Coronary artery (tissue), 2 donors: Measurements from ENCODE around the gene TBCCD1.
"Not testable (repeated sequence)": the region's sequence is repeated elsewhere in the genome, so short reads cannot be mapped to it uniquely, and the experiment has no call there.

ENCODE experiments used
- DNase-seq: peaks from one replicate; pipeline ENCODE4 v3.0.0-alpha.2; 2017; ENCODE audit warnings: low spot score
- H3K27ac ChIP-seq, 2 donors: fragments of 200-600 bp; sonication (generic); one replicate each; pipeline ENCODE4 v1.5.1; 2016 to 2019
- H3K4me3 ChIP-seq: fragments of 200-600 bp; sonication (generic); 2 replicates; pipeline ENCODE4 v1.5.1; 2016; ENCODE audit warnings: mild to moderate bottlenecking, moderate library complexity
- TF ChIP-seq, protein P1 (sequence below): fragments of 200-600 bp; sonication (generic); IDR thresholded peaks from one replicate; pipeline ENCODE4 v1.5.1; 2019; ENCODE audit warnings: antibody characterized with exemption

The TBCCD1 gene

DNA sequence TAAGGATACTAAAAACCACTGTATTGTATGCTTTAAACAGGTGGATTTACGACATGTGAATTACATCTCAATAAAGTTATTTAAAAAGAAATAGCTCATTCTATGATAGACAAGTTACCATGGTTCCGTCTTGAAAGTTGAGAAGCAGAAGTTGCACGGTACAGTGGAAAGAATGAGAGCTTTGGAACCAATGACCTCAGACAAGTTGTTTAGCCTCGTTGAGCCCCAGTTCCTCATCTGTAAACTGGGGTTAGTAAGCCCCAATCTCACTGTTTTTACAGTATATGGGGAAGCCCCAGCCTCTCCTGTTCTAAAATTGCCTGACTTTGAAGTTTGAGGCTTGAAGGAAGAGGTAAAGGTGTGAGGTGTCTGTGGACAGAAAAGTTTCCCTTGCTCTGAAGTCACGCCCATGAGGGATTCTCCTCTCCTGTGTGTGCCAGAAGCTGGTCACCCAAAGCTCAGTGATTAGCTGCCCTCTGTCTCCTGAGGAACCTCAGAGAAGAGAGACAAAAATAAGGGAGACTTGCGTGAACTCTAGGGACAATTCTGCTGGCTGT lies 32.9 kb downstream of the TBCCD1 start:
- no peak for DNase-seq

DNA sequence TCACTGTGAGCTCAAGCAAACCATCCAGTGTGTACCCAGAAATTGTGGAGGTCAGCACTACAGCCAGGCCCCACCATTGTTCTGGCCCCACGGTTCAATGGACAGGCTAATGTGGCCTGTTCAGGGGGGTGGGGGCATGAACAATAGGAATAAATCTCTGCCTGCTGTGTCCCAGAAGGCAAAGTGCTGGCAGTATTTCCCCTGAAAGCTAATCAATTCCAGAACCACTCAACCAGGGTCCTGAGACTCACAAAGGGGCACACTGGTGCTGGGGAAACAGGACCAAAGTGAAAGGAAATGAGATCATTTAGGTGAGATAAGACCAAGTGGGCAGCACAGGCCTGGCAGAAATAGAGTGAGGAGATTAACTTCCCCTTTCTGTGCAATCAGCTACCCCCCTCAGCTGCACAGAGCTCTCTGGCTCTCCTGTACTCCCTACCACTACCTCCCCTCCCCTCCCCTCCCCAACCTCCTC lies 34.5 kb downstream of the TBCCD1 start:
- no peak for DNase-seq
- Histone ChIP-seq H3K27ac (no peak overlapping the region), H3K4me3 (no peak overlapping the region)
- TF ChIP-seq, protein P1, sequence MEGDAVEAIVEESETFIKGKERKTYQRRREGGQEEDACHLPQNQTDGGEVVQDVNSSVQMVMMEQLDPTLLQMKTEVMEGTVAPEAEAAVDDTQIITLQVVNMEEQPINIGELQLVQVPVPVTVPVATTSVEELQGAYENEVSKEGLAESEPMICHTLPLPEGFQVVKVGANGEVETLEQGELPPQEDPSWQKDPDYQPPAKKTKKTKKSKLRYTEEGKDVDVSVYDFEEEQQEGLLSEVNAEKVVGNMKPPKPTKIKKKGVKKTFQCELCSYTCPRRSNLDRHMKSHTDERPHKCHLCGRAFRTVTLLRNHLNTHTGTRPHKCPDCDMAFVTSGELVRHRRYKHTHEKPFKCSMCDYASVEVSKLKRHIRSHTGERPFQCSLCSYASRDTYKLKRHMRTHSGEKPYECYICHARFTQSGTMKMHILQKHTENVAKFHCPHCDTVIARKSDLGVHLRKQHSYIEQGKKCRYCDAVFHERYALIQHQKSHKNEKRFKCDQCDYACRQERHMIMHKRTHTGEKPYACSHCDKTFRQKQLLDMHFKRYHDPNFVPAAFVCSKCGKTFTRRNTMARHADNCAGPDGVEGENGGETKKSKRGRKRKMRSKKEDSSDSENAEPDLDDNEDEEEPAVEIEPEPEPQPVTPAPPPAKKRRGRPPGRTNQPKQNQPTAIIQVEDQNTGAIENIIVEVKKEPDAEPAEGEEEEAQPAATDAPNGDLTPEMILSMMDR, result no peak

More for the DNA sequence above, 32.9 kb downstream of the TBCCD1 start:
- Histone ChIP-seq H3K4me3 (no peak overlapping the region), H3K27ac (no peak overlapping the region)
- TF ChIP-seq, protein P1, result no peak

DNA sequence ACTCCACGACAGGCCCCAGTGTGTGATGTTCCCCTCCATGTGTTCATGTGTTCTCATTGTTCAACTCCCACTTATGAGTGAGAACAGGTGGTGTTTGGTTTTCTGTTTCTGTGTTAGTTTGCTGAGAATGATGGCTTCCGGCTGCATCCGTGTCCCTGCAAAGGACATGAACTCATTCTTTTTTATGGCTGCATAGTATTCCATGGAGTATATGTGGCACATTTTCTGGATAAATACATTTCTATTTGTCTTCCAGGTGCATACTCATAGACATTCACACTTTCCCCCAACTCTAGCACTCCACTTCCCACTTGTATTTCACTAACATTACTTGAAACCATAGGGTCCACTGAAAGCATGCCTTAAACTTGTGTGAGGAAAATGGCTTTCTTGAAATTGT lies 35.4 kb downstream of the TBCCD1 start:
- DNase-seq, H3K27ac ChIP-seq, H3K4me3 ChIP-seq: not testable (repeated sequence)

DNA sequence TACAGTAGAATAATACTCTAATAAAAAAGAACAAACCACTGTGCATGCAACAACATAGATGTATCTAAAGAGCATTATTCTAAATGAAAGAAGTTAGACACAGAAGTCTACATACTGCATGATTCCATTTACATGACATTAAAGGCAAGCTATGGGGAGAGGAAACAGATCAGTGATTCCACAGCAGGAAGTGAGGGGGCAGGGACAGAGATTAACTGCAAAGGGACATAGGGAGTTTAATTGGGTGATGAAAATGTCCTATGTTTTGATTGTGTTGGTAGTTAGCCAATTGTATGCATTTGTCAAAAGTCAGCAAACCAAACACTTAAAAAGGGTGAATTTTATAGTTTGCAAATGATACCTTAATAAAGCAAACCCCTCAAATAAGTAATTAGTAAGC lies 36.7 kb downstream of the TBCCD1 start:
- Histone ChIP-seq H3K4me3 (no peak overlapping the region), H3K27ac (no peak overlapping the region)
- no peak for DNase-seq
- TF ChIP-seq, protein P1, result no peak

DNA sequence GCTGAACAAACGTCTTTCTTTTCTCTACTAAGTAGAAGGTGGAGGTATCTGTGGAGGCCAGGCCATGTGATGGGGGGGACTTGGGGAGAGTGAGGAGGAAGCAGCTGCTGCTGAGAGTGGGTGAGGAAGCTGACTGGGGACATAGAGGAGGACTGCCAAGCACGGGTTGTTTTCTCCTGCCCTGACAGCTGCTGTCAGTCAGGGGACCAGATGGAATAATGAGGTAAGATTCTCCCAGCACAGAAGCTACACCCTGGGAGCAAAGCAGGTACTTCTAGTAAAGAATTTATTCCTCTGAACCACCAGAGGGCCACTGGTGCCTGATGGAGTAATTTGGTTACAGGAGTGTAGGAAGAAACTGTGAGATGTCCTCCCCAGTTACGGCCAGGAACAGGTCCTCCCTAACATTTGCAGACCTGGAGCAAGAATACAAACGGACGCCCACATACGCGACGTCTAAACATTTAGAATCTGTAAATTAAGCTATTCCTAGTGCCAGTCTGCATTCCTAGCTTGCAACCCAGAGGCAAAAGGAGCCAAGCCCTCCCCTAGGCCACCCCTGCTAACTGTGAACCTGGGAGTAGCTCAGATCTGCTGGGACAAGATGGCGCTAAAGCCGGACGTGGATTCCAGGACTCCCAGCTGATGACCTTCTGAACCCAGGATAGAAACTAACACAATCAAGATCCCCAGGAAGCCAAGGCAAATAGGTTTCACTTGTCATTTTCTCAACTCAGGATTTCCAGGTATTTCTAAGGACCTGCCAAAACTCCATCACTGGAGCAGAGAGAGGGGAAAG lies 37.7 kb downstream of the TBCCD1 start:
- Histone ChIP-seq H3K4me3 (no peak overlapping the region), H3K27ac (no peak overlapping the region)
- TF ChIP-seq, protein P1, result no peak
- DNase-seq, result no peak

DNA sequence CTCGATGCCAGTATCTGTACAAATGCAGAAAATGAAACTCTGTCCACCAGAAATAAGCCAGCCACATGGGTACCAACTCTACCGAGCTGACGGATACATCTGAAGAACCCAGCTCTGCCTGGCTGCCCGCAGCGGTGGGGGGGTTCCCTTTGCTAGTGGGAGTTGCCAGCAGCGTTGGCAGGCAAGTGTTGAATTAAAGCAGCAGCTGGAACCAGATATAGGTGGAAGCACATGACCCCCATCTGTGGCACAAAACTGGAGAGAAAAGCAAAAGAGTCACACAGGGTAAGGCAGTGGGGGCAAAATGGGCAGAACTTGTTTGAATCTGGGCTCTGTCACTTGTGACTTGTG lies 40.9 kb downstream of the TBCCD1 start:
- no peak overlapping the region for H3K27ac ChIP-seq
- H3K4me3 ChIP-seq, result no peak overlapping the region
- no peak for DNase-seq
- TF ChIP-seq, protein P1, result no peak

DNA sequence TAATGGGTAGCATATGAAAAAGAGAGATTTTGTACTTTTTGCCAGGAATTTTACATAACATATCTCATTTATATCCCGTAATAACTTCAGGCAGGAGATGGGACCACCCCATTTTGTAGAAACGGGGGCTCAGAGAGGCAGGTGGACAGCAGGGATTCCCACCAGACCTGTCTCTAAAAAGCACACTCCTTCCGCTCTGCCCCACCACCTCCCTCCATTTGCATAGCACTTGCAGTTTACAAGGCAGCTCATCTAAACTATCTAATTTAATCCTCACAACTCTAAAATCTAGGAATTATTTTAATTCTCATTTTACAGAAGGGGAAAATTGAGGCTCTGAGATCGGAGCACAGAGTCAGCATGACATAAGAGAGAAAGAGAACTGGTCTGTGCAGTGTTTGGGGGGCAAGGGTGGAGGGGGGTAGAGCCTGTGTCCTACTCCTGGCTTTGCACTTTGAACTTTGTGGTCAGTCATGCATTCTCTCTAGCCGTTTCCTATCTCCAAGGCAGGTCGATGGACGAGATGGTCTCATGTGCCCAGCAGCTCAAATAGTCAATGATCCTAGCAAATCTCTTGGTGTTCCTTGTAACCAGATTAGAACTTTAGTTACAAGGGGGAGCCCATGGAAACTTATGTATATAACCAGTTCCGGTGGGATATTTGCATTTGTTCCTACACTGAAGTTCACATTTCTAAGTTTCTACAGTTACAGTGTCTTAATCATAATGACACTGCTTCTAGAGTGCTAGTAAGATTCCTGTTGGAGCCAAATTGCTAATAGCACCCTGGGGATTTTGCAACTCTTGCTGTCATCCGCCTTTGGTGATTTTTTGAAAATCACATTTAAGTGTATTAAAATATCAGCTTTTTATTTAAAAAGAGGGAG lies 41.5 kb downstream of the TBCCD1 start:
- no peak overlapping the region for H3K27ac ChIP-seq
- TF ChIP-seq, protein P1, result no peak
- DNase-seq, result no peak
- H3K4me3 ChIP-seq, result no peak overlapping the region
